GM23248 (cell line): ENCODE measurements around the gene DPP6. TPM values are rescaled to one million over a fixed set of nuclear protein-coding genes. Genes with fewer than 3 reads are reported as not detected.

Experiments used
- DNase-seq: peaks from one replicate; pipeline ENCODE4 v3.0.0-alpha.2; 2015
- H2AFZ ChIP-seq: fragments of 200-600 bp; sonication (generic); 2 replicates; pipeline ENCODE4 v1.6.1; 2016; ENCODE audit warnings: antibody characterized with exemption
- H3F3A ChIP-seq: fragments of 200-600 bp; sonication (generic); 2 replicates; pipeline ENCODE4 v1.6.1; 2016; ENCODE audit warnings: mild to moderate bottlenecking, antibody characterized with exemption, mixed run types; ENCODE audit not compliant: insufficient read depth
- H3K27ac ChIP-seq: fragments of 200-600 bp; sonication (generic); 2 replicates; pipeline ENCODE4 v1.5.1; 2016; ENCODE audit warnings: mild to moderate bottlenecking
- H3K27me3 ChIP-seq: fragments of 200-600 bp; sonication (generic); replicated peaks from 2 replicates; pipeline ENCODE4 v1.6.1; 2016; ENCODE audit warnings: mild to moderate bottlenecking; ENCODE audit not compliant: insufficient read depth
- H3K36me3 ChIP-seq: fragments of 200-600 bp; sonication (generic); 2 replicates; pipeline ENCODE4 v1.6.1; 2016; ENCODE audit warnings: low read depth, mild to moderate bottlenecking
- H3K4me1 ChIP-seq: fragments of 200-600 bp; sonication (generic); 2 replicates; pipeline ENCODE4 v1.6.1; 2016; ENCODE audit warnings: mild to moderate bottlenecking; ENCODE audit not compliant: insufficient read depth
- H3K4me2 ChIP-seq: fragments of 200-600 bp; sonication (generic); one replicate; pipeline ENCODE4 v1.6.1; 2016; ENCODE audit warnings: mild to moderate bottlenecking; ENCODE audit not compliant: unreplicated experiment
- H3K4me3 ChIP-seq: fragments of 200-600 bp; sonication (generic); 2 replicates; pipeline ENCODE4 v1.5.1; 2016; ENCODE audit warnings: mild to moderate bottlenecking
- H3K79me2 ChIP-seq: fragments of 200-600 bp; sonication (generic); 2 replicates; pipeline ENCODE4 v1.6.1; 2016; ENCODE audit warnings: mild to moderate bottlenecking; ENCODE audit not compliant: insufficient read depth
- H3K9ac ChIP-seq: fragments of 200-600 bp; sonication (generic); 2 replicates; pipeline ENCODE4 v1.6.1; 2016; ENCODE audit warnings: mild to moderate bottlenecking
- H3K9me2 ChIP-seq: fragments of 200-600 bp; sonication (generic); 2 replicates; pipeline ENCODE4 v1.6.1; 2016; ENCODE audit warnings: mixed run types, mild to moderate bottlenecking, moderate library complexity; ENCODE audit not compliant: insufficient read depth
- H3K9me3 ChIP-seq: fragments of 200-600 bp; sonication (generic); one replicate; pipeline ENCODE4 v1.6.1; 2017; ENCODE audit warnings: low read depth
- H4K20me1 ChIP-seq: fragments of 200-600 bp; sonication (generic); 2 replicates; pipeline ENCODE4 v1.6.0; 2016; ENCODE audit not compliant: insufficient read depth
- EZH2 ChIP-seq: fragments of 200-600 bp; sonication (generic); IDR thresholded peaks from 2 replicates; pipeline ENCODE4 v1.6.1; 2018; ENCODE audit warnings: antibody characterized with exemption, mild to moderate bottlenecking; ENCODE audit not compliant: insufficient read depth, poor library complexity, severe bottlenecking
- EZH2phosphoT487 ChIP-seq: fragments of 200-600 bp; sonication (generic); IDR thresholded peaks from 2 replicates; pipeline ENCODE4 v1.6.1; 2018; ENCODE audit warnings: antibody characterized with exemption, moderate library complexity, mild to moderate bottlenecking, low read depth; ENCODE audit not compliant: insufficient read depth
- WGBS, 2 experiments: methylation state at CpG; one replicate each; pipeline ENCODE4 v1.1.6; 2015 to 2017; ENCODE audit warnings: low lambda C conversion rate in 2 of 2, low coverage in 1 of 2; ENCODE audit errors: missing lambda C conversion rate in 2 of 2; 5-methylcytosine and 5-hydroxymethylcytosine counted together
- in situ Hi-C: fragments of 300-500 bp; cut with MboI; formaldehyde crosslinking; loops from 2 replicates; pipeline ENCODE4 v1.15.0; 2020
- polyA plus RNA-seq: library from polyadenylated mRNA; unstranded; fragments of >200 nt; fragmentation: Nextera tagmentation; extraction: Ambion mirVana; gene quantifications from 2 replicates; pipeline ENCODE4 v1.2.1, GENCODE V29; 2016
- total RNA-seq: library from RNA; depleted of rRNA; stranded (reverse); fragments of >200 nt; shearing (Covaris generic); gene quantifications from 2 replicates; pipeline ENCODE4 v1.2.3, GENCODE V29; 2014

DPP6 gene
- total and polyA plus RNA-seq, 2 experiments from 2014 or later: not detected

DNA sequence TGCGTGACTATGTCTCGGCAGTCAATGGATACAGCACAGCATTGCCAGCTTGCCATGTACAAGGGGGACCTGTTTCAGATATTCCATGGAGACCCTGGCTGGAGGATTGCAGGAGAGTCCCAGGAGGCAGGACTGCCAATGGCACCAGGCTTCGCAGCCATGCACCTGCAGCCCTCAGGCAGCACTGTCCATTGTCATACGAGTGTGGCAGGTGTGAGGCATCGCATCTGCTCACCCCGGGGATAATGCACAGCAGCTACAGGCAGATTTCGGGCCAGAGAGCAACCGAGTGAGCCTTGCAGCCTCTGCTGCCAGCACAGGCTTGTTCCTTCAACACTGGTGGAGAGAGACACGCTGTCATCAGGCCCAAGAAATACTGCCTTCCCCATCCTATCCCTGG lies 535.6 kb downstream of the DPP6 start:
- H3K9me2 ChIP-seq: no peaks in the 10 kb centered on the region
- H4K20me1 ChIP-seq: no peaks in the 10 kb centered on the region
- no peaks in the 10 kb centered on the region for H3F3A ChIP-seq
- no peaks in the 10 kb centered on the region for H3K9me3 ChIP-seq
- no peaks in the 10 kb centered on the region for H3K36me3 ChIP-seq
- no peak overlapping the region for H3K4me2 ChIP-seq
- H3K4me3 ChIP-seq: no peak overlapping the region
- no peak overlapping the region for H3K27ac ChIP-seq
- TF ChIP-seq EZH2 (no peak), EZH2phosphoT487 (no peak)
- in situ Hi-C loops: no loop called here
- H3K27me3 ChIP-seq: no peaks in the 10 kb centered on the region
- no peaks in the 10 kb centered on the region for H3K79me2 ChIP-seq
- no peak for DNase-seq
- no peak overlapping the region for H2AFZ ChIP-seq
- H3K9ac ChIP-seq: no peak overlapping the region
- H3K4me1 ChIP-seq: no peaks in the 10 kb centered on the region
- WGBS, 2 experiments: 16 to 26% methylated on average over 9 of the region's 9 CpGs

DNA sequence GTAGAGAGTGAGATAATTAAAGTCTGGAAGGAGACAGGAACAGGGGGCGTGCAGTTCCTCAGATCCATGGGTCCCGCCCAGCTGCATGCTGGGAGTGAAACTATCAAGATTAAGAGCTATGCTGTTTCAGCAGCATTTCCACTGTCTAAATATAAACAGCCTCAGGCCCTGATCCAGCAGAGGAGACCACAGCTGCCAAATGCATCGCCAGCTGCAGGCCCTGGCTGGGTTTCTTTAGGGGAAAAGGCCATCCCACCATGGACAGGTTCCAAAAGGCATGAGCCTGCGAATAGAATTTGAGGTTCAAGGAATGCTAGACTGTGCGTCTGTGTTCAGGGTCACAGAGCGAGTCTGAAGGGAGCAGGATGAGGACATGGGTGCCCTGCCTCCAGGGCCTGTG lies 539.3 kb downstream of the DPP6 start:
- in situ Hi-C loops: no loop called here
- WGBS, 2 experiments: 3 to 5% methylated on average over 6 of the region's 6 CpGs
- H3K27me3 ChIP-seq: no peaks in the 10 kb centered on the region
- no peaks in the 10 kb centered on the region for H3F3A ChIP-seq
- no peaks in the 10 kb centered on the region for H3K4me1 ChIP-seq
- H3K9me2 ChIP-seq: no peaks in the 10 kb centered on the region
- no peak for DNase-seq
- H3K9me3 ChIP-seq: no peaks in the 10 kb centered on the region
- TF ChIP-seq EZH2 (no peak), EZH2phosphoT487 (no peak)
- no peak overlapping the region for H3K9ac ChIP-seq
- H2AFZ ChIP-seq: no peak overlapping the region
- no peaks in the 10 kb centered on the region for H3K36me3 ChIP-seq
- no peak overlapping the region for H3K27ac ChIP-seq
- H3K4me2 ChIP-seq: no peak overlapping the region
- H3K4me3 ChIP-seq: no peak overlapping the region
- no peaks in the 10 kb centered on the region for H3K79me2 ChIP-seq
- no peaks in the 10 kb centered on the region for H4K20me1 ChIP-seq

DNA sequence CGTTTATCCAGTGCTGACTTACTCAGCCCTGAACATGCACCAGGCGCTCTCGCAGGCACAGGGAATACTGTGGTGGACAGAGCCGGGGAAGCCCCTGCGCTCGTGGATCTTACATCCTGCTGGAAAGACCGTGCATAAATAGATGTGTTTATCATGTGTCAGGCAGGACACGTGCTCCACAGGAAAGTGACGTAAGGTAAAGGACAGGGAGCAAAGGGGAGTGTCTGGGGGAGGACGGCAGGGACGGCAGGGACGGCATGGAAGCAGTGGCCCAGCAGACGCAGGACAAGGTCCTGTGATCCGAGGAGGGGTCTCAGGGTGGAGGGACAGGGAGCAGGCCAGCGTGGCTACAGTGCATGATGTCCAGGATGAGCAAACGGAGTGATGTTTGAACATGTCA lies 540.2 kb downstream of the DPP6 start:
- WGBS, 2 experiments: 38% methylated on average over 16 of the region's 16 CpGs
- TF ChIP-seq EZH2 (no peak), EZH2phosphoT487 (no peak)
- no peak for DNase-seq

DNA sequence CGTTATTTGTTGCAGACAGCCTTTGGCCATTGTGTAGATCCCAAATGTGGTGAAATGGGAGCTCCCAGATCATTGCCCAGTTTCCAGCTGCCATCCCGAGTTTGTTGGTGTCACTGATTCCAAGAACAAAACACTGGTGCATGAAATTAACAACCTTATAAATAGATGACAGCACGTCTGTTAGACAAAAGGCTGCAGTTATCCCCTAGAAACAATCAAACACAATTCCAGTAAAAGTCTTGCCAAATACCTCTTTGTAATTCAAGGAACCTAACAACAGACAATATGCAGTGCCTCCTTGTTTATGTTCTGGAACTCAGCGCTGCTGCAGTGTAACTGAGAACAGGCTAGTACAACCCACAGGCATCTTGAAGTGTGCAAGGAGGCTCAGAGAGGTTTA lies 546.2 kb downstream of the DPP6 start:
- Histone ChIP-seq H3F3A (no peaks in the 10 kb centered on the region), H3K27ac (no peak overlapping the region), H4K20me1 (no peaks in the 10 kb centered on the region), H3K9me2 (no peaks in the 10 kb centered on the region), H3K4me3 (no peak overlapping the region), H3K27me3 (no peaks in the 10 kb centered on the region), H3K4me1 (no peaks in the 10 kb centered on the region), H2AFZ (no peak overlapping the region), H3K4me2 (no peak overlapping the region), H3K79me2 (no peaks in the 10 kb centered on the region), H3K36me3 (no peaks in the 10 kb centered on the region), H3K9me3 (peaks cover 3% of the 10 kb centered on the region), H3K9ac (no peak overlapping the region)
- TF ChIP-seq EZH2 (no peak), EZH2phosphoT487 (no peak)
- in situ Hi-C loops: no loop called here
- WGBS, 2 experiments: 4 to 6% methylated on average over 4 of the region's 4 CpGs
- no peak for DNase-seq

More for the DNA sequence above, 540.2 kb downstream of the DPP6 start:
- no peaks in the 10 kb centered on the region for H4K20me1 ChIP-seq
- no peaks in the 10 kb centered on the region for H3K9me3 ChIP-seq
- no peak overlapping the region for H3K4me2 ChIP-seq
- H3K27ac ChIP-seq: no peak overlapping the region
- H3K9me2 ChIP-seq: no peaks in the 10 kb centered on the region
- no peak overlapping the region for H2AFZ ChIP-seq
- H3F3A ChIP-seq: no peaks in the 10 kb centered on the region
- H3K79me2 ChIP-seq: no peaks in the 10 kb centered on the region
- no peaks in the 10 kb centered on the region for H3K27me3 ChIP-seq
- H3K4me1 ChIP-seq: no peaks in the 10 kb centered on the region
- H3K36me3 ChIP-seq: no peaks in the 10 kb centered on the region
- in situ Hi-C loops: no loop called here
- no peak overlapping the region for H3K4me3 ChIP-seq
- no peak overlapping the region for H3K9ac ChIP-seq

DNA sequence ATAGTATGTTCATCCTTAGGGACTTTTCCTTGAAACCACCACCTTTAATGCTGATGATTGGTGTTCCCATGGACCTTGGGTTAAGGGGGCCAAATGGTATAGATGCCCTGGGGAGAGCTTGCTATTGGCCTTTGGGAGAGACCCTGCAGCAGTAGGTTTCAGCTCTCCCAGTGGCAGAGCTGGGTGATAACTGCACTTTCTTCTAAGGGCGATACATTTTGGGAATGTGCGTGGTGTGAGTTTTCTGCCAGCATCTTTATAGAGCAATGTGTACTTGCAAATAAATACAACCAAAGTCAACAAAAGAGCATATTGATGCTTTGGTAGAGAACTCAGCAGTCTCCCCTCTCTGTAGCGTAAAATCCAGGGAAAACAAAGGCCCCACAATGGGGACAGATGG lies 546.7 kb downstream of the DPP6 start:
- WGBS, 2 experiments: 27 to 31% methylated on average over 3 of the region's 3 CpGs
- no peak for DNase-seq
- no peak overlapping the region for H2AFZ ChIP-seq

More for the DNA sequence above, 546.7 kb downstream of the DPP6 start:
- Histone ChIP-seq H3K27ac (no peak overlapping the region), H3K9ac (no peak overlapping the region), H3K27me3 (no peaks in the 10 kb centered on the region), H3K9me2 (no peaks in the 10 kb centered on the region), H3F3A (no peaks in the 10 kb centered on the region), H3K36me3 (no peaks in the 10 kb centered on the region), H3K4me2 (no peak overlapping the region), H3K9me3 (peaks cover 3% of the 10 kb centered on the region), H3K79me2 (no peaks in the 10 kb centered on the region), H4K20me1 (no peaks in the 10 kb centered on the region), H3K4me3 (no peak overlapping the region), H3K4me1 (no peaks in the 10 kb centered on the region)
- in situ Hi-C loops: no loop called here
- TF ChIP-seq EZH2 (no peak), EZH2phosphoT487 (no peak)
